Middle frontal gyrus (tissue), 1 donor: ENCODE results near the gene PAK4.
"Not testable (repeated sequence)": the region's sequence is repeated elsewhere in the genome, so short reads cannot be mapped to it uniquely, and the experiment has no call there.

Experiments
- DNase-seq: peaks from one replicate; pipeline ENCODE4 v3.0.0-alpha.2; 2015; ENCODE audit warnings: low spot score; ENCODE audit errors: extremely low spot score

Gene PAK4

DNA sequence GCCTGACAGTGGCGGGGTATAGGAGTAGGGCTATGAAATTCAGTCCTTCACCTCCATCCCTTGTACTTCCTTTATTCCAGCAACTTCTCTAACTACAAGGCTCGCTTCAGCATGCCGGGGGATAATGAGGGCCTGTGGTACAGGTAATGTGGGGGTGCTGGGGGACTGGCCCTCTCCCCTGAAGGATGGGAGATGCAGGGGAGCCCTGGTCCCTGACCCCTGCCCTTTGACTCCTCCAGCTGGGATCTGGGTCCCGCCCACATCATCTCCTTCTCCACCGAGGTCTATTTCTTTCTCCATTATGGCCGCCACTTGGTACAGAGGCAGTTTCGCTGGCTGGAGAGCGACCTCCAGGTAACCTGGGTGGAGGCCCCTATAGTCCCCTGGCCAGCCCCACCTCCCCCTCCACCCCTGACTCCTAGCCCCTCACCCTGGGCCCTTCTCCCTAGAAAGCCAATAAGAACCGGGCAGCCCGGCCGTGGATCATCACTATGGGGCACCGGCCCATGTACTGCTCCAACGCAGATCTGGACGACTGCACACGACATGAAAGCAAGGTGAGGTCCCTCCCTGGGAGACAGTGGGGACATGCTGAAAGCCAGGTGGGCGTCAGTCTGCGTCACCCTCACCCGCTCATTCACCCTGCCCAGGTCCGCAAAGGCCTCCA is 25.0 kb upstream of the PAK4 start:
- no peak for DNase-seq

DNA sequence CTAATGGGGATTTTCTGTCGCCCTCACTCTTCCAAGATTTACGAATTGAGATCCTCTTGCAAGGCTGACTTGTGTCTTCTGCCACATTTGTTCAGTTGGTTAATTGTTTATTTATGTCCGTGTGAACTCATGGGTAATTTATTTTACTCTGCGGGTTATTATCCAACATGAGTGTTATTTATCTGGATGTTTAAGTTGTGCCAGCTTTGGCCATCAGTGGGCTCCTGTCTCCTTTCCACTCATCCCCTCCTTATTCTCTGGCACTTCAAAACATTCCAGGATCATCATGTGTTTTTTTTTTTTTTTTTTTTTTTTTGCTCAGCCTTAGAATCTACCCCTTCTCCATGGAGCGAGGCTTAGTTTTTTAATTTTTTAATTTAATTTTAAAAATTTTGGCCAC is 22.4 kb upstream of the PAK4 start:
- DNase-seq, result no peak

- no peak for DNase-seq
Observed at GRCh38 chr19:39104186-39104596, 21.4 kb upstream of the PAK4 start.

- DNase-seq, result no peak
Observed at GRCh38 chr19:39106194-39106593, 19.4 kb upstream of the PAK4 start.

DNA sequence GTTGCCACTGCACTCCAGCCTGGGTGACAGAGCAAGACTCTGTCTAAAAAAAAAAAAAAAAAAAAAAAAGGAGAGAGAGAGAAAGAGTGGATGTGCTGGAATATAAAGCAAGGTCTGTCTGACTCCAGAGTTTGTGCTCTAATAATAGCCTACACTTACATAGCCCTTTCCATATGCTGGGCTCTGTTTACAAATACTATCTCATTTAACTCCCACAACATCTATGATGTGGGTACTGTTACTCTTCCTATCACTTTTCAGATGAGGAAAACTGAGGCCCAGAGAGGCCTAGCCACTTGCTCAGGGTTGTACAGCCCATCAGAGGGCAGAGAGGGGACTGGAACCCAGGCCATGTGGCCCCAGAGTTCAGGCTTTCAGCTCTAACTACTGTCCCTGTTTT is 15.9 kb upstream of the PAK4 start:
- DNase-seq, result no peak

- no peak for DNase-seq
Observed at GRCh38 chr19:39110263-39110967, 15.2 kb upstream of the PAK4 start.

DNA sequence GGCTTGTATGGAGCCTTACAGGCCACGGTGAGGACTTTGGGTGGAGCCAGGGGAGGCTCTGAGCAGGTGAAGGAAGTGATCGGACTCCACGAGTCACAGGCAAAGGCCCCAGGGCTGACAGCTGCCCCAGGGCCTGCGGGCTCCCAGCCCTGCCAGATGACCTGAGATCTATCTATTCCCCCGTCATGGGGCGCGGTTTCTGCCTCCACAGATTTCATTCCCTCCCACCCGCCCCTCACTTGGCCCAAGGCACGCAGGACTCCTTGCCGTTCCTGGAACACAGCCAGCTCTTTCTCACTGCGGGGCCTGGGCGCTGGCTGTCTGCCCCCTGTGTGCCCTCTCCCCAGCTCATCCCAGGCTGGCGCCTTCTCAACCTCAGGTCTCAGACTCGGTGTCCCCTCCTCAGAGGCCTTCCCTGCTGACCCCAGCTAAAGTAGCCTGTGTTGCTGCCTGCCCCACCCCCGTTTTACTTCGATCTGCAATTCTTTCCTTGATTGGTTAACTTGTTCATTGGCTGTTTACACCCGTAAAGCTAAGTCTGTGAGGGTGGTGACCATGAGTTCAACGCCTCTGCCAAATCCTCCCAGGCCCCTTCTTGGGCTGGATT is 13.9 kb upstream of the PAK4 start:
- no peak for DNase-seq

- no peak for DNase-seq
Observed at GRCh38 chr19:39112338-39112890, 13.2 kb upstream of the PAK4 start.

DNA sequence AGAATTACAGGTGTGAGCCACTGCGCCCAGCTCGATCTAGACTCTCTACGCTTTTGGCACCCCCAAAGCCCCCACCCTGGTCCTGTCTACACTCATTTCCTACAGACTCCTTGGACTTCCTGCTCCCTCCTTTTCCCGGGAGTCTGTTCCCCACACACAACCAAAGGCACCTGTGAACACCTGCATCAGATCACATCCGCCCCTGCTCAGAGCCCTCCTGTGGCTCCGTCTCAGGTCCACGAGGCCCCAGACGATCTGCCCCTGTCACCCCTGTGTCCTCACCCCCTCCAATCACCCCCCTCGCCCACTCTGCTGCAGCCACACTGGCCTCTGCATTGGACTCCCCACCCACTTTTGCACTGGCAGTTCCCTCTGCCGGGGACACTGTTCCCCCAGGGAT is 12.4 kb upstream of the PAK4 start:
- no peak for DNase-seq

DNA sequence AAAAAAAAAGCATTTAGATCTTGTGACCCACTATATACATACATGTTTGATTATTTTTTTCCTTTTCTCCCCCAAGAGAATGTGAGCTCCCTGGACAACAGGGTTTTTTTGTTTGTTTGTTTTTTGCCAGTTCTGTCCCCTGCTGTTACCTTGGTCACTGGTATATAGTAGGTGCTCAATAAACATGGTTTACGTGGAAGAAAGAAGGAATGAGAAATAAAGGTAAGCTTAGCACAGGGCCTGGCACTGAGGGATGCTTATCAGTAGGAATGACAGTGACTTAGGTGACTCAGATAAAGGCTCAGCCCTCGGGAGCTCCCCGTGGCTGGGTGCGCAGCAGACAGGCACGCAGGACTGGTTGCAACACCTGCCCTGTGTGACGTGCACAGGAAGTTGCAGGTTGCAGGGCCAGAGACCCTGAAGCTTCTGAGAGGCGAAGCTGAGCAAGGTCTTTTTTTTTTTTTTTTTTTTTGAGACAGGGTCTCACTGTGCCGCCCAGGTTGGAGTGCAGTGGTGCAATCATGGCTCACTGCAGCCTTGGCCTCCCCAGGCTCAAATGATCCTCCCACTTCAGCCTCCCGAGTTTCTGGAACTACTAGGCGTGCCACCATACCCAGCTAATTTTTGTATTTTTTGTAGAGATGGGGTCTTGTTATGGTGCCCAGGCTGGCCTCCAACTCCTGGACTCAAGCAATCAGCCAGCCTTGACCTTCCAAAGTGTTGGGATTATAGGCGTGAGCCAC is 10.3 kb upstream of the PAK4 start:
- DNase-seq, result no peak

DNA sequence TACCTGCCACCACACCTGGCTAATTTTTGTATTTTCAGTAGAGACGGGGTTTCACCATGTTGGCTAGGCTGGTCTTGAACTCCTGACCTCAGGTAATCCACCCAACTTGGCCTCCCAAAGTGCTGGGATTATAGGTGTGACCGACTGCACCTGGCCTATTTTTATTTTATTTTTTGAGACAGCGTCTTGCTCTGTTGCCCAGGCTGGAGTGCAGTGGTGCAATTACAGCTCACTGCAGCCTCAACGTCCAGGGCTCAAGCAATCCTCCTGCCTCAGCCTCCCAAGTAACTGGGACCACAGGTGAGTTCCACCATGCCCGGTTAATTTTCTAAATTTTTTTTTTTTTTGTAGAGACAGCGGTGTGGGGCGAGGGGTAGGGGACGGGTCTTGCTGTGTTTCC is 8.6 kb upstream of the PAK4 start:
- not testable (repeated sequence) for DNase-seq

DNA sequence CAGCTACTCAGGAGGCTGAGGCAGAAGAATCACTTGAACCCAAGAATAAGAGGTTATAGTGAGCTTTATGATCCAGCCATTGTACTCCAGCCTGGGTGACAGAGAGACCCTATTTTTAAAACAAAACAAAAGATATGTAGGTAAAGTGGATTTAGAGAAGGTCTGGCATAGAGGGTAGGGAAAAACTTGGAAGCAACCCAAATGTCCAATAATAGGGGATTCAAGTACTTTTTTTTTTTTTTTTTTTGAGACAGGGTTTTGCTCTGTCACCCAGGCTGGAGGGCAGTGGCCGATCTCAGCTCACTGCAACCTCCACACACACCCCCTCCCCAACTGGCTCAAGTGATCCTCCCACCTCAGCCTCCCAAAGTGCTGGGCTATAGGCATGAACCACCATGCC is 5.8 kb upstream of the PAK4 start:
- DNase-seq, result no peak

- no peak for DNase-seq
Observed at GRCh38 chr19:39122934-39123731, 2.5 kb upstream of the PAK4 start.

GRCh38 chr19:39124136-39124764 is 1.3 kb upstream of the PAK4 start:
- no peak for DNase-seq

DNA sequence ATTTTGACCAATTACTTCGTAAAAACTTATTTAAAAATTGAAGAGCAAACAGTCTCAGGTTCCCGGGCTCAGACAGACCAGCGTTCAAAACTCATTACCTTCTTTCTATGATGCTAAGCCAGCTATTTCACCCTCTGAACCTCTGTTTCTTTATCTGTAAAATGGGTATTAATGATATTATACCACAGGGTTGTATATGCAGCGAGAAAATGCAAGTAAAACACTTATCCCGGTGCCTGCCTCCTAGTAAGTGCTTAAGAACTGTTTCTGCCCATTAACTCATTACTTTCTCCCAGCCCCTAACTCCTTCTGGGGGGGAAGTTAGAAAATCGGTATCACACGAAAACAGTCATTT is 410 bp upstream of the PAK4 start:
- no peak for DNase-seq

DNA sequence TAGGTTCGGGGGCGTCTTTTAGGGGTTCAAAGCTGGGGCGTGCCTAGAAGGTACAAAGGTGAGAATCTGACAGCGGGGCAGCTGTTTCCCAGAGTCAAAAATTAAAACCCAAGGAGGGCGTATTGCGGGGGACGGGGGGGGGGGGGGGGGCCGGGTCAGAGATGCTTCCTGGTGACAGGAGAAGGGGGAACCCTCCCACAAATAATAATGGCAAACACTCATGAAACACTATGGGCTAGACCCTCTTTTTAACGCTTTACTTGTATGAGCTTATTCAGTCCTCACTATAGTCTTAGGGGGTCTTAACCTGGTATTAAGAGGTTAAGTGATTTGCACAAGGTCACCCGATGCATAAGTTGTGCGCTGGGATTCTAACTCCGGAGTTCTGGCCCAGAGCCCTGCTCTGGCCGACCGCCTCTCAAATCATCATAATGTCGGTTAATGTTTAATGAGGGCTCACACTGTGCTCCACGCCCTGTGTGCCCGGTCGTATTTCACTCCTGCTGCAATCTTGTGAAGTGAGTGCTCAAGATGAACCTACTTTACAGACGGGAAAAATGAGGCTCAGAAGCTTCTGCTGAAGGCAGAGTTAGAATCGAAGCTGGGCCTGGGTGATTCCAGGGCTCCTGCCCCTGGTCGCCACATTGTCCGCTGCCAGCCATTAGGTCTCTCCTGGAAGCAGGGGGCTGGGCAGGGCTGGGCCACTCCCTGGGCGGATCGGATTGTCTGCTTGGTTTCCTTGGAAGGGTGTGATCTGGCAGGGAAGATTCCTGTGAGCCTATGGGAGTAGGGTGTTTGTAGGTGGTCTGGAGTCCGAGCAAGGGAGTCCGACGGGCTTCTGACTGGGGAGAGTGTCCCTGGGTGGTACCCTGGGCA is 964 bp downstream of the PAK4 start:
- DNase-seq, result no peak

- DNase-seq, result no peak
Observed at GRCh38 chr19:39127812-39128515, 2.4 kb downstream of the PAK4 start.

DNA sequence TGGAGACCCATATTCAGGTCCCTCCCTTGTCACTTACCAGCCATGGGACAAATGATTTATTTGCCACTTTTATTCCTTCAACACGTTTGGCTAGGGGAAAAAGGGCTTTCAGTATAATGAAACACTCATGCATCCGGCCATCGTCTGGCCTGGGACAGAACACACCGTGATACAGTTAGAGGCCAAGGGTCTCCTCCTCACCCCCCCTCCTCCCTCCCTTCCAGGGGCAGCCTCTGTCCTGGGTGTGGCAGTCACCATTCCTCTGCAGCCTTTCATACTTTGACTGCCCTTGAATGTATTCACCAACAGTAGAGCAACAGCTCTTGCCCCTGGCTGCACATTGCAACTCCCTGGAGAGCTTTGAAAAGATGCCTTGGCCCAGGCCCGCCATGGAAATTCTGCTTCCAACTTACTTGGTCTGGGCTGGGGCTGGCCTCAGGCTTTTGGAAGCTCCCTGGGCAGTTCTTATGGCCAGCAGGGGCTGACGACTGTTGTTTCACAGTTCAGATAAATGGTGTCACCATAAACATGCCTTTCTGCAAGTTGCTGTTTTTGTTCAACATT is 3.0 kb downstream of the PAK4 start:
- DNase-seq, result no peak

DNA sequence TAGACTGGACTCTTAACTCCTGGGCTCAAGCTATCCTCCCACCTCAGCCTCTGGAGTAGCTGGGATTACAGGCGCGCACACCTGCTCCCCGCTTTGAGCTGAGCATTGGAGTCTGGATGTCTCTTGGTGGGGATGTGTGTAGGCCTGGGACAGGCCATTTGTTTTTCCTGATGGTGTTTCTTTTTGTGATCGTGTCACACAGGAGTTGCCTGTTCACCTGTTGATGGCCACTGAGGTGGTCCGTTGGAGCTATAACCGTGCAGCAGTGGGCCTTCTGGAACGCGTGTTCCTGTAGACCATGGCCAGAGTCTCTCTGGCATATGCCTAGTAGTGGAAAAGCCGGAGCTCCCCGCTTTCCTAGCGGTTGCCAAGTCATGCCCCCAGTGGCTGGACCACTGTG is 3.5 kb downstream of the PAK4 start:
- no peak for DNase-seq
